GM10266 (cell line): Measurements from ENCODE around the gene CREM.
"Not testable (repeated sequence)": the region's sequence is repeated elsewhere in the genome, so short reads cannot be mapped to it uniquely, and the experiment has no call there.

ENCODE experiments used
- DNase-seq: peaks from one replicate; pipeline ENCODE4 v3.0.0; 2012; ENCODE audit errors: extremely low spot score
- CTCF ChIP-seq: IDR thresholded peaks from 2 replicates; pipeline ENCODE4 v1.5.1; 2012; ENCODE audit warnings: mild to moderate bottlenecking, low read depth; ENCODE audit not compliant: control insufficient read depth, insufficient read depth; ENCODE audit errors: missing control alignments

Gene CREM

GRCh38 chr10:35212856-35213255, 86.2 kb downstream of the CREM start:
- TF ChIP-seq CTCF = no peak
- no peak for DNase-seq

- no peak for DNase-seq
- no peak for TF ChIP-seq CTCF
Observed at GRCh38 chr10:35213699-35214098, 87.1 kb downstream of the CREM start.

GRCh38 chr10:35214607-35215020, 88.0 kb downstream of the CREM start:
- no peak for DNase-seq
- no peak for TF ChIP-seq CTCF

GRCh38 chr10:35215107-35215506, 88.5 kb downstream of the CREM start:
- no peak for TF ChIP-seq CTCF
- DNase-seq = peak; percentile 15

- peak; percentile 25 for DNase-seq
- no peak for TF ChIP-seq CTCF
Observed at GRCh38 chr10:35216303-35216905, 89.8 kb downstream of the CREM start.

GRCh38 chr10:35216956-35217355, 90.3 kb downstream of the CREM start:
- not testable (repeated sequence) for DNase-seq

- no peak for TF ChIP-seq CTCF
- no peak for DNase-seq
Observed at GRCh38 chr10:35217455-35217854, 90.8 kb downstream of the CREM start.
